ENCODE results near the gene GPBP1L1. TPM values are rescaled to one million over a fixed set of nuclear protein-coding genes. Genes with fewer than 3 reads are reported as not detected.

The GPBP1L1 gene
- total and polyA plus RNA-seq, 9 of the 15 experiments (the other 6 are each of a cell fraction or from before 2014, with no cell fraction given) = 86.0 to 216 (median 138) TPM

DNA sequence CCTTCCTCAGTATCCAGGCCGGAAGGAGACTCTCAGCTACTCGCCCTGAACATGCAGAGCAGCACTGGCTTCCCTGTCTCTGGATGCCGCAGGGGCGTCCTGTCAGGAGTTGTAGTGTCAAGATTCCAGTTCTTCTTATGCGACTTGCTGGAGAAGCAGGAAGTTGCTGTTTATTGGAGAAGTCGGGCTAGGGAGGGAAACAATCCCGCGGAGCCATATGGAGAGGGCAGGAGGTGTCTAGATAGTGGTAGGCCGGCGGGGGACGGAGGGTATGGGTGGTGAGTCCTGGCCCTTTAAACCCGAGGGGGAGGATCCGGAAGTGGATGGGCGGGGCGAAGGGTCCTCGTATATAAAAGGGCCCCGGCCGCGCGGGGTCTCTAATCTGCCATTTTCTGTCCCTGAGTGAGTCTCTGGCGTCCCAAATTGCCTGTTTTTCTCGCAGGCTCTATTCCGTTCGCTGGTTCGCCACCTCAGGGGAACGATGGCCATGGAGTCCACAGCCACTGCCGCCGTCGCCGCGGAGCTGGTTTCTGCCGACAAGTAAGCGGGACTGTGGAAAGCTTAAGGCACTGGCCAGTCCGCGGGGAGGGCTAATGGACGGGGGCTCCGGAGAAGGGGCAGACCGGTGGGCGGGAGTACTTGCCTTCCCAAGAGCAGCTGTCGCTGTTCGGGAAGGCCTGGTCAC, 102.5 kb downstream of the GPBP1L1 start, which contains the start of gene NASP (continued):
- TF ChIP-seq NONO (IDR thresholded peaks at IDR 0.05; ENCODE audit: low read depth in 2 of 2, low read length in 1 of 2) = no peak; a peak in 1 of 4 replicates
- peak; percentile 98 for TF ChIP-seq NFRKB (IDR thresholded peaks at IDR 0.05; ENCODE audit: low read depth)
- TF ChIP-seq E2F5 (CRISPR knock-in tag; IDR thresholded peaks at IDR 0.05) = no peak
- no peak for TF ChIP-seq NFE2 (IDR thresholded peaks at IDR 0.05; ENCODE audit: low read depth)
- TF ChIP-seq, protein P1, sequence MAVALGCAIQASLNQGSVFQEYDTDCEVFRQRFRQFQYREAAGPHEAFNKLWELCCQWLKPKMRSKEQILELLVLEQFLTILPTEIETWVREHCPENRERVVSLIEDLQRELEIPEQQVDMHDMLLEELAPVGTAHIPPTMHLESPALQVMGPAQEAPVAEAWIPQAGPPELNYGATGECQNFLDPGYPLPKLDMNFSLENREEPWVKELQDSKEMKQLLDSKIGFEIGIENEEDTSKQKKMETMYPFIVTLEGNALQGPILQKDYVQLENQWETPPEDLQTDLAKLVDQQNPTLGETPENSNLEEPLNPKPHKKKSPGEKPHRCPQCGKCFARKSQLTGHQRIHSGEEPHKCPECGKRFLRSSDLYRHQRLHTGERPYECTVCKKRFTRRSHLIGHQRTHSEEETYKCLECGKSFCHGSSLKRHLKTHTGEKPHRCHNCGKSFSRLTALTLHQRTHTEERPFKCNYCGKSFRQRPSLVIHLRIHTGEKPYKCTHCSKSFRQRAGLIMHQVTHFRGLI (CRISPR knock-in tag; IDR thresholded peaks at IDR 0.05) = no peak
- TF ChIP-seq POLR2G (IDR thresholded peaks at IDR 0.05; ENCODE audit: low read depth, low read length) = peak; percentile 98
- peak; percentile 58; the same call in 1 of the 2 replicates for TF ChIP-seq ZEB2 (IDR thresholded peaks at IDR 0.05)
- no peak for TF ChIP-seq MCM7 (IDR thresholded peaks at IDR 0.05)
- peak; percentile 4; the same call in 1 of the 2 replicates for TF ChIP-seq THAP12 (CRISPR knock-in tag; IDR thresholded peaks at IDR 0.05)
- TF ChIP-seq, protein P2, sequence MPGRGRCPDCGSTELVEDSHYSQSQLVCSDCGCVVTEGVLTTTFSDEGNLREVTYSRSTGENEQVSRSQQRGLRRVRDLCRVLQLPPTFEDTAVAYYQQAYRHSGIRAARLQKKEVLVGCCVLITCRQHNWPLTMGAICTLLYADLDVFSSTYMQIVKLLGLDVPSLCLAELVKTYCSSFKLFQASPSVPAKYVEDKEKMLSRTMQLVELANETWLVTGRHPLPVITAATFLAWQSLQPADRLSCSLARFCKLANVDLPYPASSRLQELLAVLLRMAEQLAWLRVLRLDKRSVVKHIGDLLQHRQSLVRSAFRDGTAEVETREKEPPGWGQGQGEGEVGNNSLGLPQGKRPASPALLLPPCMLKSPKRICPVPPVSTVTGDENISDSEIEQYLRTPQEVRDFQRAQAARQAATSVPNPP (IDR thresholded peaks at IDR 0.05; ENCODE audit: borderline replicate concordance, insufficient read depth, insufficient read length) = no peak
- peak; percentile 62 for TF ChIP-seq U2AF1 (optimal IDR thresholded peaks at IDR 0.05; ENCODE audit: low read depth, low read length)

Data from K562 (cell line).